Hippocampal formation (tissue), 2 donors: Measurements from ENCODE around the gene RUNX3.
"Not testable (repeated sequence)": the region's sequence is repeated elsewhere in the genome, so short reads cannot be mapped to it uniquely, and the experiment has no call there.

Experiments used
- DNase-seq, 2 donors: peaks; one replicate each; lab custom pipeline; 2025; lab: John Stamatoyannopoulos, UW

RUNX3 gene

DNA sequence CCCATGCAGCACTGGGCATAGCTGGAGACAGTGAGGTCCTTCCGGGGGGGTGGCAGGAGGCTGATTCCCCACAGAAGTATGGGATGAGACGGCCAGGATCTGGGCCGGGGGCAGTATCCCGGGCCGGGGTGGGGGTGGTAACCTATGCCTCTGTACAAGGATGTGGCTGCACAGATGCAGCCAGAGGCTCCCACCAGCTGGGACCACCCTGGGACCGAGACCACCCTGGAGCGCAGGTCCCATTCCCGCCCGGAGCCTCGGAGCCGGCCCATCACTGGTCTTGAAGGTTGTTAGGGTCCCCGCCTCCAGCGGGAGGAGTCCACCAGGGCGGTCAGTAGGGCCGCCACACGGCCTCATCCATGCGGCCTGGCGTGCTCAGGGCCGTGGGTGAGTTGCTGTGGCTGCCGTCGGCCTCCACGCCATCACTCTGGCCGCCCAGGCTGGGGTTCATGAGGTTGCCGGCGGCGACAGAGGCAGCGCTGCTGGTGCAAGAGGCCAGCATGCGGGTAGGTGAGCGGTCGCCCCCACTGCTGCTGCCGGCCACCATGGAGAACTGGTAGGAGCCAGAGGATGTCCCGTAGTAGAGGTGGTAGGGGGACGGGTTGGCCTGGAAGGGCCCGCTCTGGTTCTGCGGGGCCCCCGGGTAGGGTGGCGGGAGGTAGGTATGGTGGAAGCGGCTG lies 28.1 kb downstream of the RUNX3 start:
- DNase-seq: no peak

DNA sequence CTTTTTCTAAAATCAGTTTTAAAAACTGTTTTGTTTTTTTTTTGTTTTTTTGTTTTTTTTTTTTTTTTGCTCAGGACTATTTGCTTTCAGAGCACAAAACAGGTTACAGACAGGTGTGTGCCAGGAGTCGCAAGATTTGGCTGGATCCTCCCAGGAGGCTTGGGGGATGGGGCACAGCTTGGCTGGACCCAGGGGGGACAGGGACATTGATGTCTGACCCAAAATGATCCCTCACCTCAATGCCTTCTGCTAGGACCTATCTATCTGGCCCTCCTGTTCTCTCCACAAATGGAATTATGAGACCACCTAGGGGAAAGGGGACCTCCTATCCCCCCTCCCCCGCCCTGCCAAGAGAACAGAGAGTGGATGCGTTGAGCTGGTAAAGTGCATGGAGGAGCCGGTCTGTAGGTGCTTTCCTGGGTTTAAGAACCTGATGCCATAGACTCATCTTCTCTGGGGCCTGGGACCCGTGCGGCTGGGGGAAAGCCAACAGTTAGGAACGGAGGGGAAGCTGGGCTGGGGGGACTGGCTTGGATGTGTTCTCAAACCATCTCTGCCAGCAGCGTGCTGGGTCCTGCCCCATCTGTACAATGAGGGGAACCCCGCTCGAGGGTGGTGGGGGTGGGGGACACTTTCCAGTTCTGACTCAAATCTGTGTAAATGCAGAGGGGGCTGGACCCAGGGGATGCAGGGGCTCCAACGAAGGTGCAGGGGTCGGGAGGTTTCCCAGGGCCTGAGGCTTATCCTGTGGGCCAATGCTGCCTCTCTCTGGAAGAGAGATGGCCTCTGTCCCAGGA lies 28.9 kb downstream of the RUNX3 start:
- no peak for DNase-seq

DNA sequence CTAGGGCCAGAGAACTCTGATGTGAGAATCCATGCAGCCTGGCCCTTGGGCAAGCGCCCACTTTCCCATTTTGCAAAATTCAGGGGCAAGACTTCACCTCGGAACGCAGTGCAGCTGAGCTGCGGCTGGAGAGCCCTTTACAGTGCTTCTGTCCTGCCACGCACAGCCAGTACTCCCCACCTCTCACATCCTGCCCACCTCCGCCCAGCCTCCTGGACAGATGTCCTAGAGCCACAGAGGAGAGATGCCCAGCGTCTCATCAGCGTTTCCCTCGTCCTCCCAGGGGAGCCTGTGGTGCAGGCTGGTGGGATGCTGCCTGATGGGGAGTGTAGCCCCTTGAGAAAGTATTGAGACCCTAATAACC lies 29.6 kb downstream of the RUNX3 start:
- DNase-seq: no peak

DNA sequence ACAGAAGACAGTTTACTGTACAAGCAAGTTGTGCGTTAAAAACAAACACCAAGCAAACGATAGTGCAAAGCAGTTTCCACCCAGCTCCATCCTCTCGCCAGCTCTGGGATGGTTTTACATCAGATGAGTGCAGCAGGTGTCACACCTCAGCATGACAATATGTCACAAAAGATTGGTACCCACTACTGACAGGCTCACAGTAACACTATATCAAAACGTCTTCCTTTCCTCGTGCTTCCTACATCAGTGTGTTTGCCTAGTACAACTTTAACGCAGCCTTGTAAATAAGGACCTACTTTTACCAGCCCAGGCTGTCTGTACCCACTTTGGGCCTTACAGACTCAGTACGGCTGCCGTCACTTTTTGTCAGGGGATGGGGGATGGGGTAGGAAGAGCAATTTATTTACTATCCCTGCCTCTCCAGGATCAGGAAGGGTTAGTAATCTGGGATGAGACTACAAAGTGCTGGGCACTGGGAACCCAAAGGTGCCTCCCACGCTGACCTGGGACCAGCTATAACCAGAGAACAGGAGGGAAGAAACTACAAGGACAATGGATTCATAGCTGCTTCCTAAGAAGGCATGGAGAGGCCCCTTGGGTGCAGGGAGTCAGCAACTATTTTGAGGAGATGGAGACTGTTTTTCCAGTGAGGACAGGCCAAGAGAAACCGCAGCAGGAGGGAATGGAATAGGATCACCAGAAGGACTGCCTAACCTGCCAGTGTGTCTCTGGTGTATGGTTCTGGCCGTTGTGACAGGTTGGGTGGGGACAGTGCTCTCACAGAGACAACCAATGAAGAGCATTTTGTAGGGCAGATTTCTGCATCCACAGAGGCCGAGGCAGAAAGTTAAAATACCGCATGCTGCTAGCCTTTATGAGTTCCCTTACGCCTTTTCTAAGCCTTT lies 30.2 kb downstream of the RUNX3 start:
- DNase-seq: no peak

DNA sequence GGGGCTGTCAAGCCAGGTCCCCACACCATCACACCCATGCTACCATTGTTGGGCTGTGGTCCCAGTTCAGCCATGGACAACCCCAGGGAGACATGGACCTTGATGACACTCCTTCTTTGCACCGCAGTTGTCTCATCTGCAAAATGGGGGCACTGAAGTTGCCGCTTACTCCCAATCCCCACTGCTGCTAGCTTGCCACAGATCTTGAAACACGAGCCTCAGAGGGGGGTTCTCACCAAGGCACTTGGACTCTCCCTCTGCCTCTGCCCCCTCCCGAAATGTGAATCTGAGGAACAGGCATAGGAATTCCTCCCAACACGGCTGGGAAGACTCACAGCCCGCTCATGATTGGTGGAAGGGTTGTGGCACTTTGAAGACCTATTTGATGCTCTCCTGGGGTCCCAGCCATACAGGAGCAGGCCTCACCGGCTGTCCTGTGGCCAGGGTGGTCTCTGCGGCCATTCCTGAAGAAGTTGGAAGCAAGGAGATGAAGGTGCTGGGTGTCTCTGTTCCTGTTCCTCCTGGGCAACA lies 31.1 kb downstream of the RUNX3 start:
- no peak for DNase-seq

DNA sequence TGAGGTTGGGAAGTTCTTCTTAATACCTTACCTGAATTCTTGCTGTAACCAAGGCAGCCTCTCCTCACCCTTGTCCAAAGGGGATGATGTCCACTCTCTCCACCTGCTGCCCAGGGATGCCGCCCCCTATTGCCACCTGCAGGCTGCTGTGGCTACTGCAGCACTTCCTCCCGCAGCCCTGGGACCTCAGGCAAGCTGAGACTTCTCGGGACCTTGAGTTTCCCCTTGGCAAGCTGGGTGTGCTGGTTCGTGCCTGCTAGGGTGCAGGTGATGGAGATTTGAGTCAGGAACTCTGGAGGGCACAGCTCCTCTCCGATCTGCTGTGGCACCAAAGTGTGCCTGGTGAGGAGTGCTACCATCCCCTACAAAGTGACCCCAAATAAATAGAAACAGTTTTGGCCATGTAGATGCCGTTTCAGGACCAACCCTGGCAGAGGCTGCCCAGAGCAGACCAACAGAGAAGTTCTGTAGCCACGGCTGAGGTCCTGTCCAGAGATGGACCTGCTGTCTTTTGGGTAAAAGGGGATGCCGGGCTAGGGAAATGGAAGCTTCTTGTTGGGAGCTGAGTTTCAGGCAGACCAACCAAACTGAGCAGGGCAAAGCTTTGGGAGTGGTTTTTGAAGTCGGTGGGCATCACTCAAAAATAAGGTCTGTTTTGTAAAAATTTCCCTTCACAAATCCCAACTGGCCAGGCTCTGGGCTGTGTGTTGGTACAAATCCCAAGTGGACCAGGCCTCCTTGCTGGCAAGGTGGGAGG lies 31.7 kb downstream of the RUNX3 start:
- peak in 1 of 2 donors; percentile 5 for DNase-seq

DNA sequence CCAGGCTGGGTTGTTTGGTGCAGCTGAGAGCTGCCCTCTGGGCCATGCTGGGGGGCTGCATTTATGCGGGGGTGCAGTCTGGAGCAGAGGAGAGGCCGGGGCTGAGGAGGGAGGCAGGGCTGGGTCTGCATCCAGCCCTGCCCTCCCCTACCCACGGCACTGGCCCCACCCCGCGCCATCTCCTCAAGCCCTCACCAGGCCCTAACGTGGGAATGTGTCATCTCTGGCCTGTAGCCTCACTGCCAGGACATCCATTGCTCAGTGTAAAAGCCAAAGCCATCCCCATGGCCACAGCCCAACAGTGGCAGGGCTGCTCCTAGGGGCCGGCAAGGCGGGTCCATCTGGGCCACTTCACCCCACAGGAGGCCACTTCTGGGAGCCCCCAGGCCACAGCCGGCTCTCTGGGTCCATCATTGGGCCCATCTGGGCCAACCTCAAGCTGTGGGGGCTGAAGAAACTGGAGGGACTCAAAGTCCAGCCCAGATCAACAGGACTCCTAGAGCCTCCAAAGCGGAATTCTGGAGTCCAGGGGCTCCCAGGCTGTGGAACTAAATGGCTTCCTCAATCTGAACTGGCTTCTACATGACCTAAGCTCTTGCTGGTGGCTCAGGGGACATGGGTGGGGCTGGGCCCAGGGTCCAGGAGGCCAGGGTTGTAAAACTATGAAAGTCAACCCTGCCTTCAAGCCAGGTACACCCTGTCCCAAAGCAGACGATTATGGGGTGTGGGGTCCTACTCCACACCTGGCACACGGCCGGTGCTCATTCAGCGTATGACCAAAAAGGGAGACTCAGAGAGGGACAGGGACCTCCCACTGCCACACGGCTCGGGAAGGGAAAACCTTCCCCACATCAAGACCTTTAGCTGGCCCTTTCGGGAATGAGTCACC lies 32.6 kb downstream of the RUNX3 start:
- DNase-seq: no peak

DNA sequence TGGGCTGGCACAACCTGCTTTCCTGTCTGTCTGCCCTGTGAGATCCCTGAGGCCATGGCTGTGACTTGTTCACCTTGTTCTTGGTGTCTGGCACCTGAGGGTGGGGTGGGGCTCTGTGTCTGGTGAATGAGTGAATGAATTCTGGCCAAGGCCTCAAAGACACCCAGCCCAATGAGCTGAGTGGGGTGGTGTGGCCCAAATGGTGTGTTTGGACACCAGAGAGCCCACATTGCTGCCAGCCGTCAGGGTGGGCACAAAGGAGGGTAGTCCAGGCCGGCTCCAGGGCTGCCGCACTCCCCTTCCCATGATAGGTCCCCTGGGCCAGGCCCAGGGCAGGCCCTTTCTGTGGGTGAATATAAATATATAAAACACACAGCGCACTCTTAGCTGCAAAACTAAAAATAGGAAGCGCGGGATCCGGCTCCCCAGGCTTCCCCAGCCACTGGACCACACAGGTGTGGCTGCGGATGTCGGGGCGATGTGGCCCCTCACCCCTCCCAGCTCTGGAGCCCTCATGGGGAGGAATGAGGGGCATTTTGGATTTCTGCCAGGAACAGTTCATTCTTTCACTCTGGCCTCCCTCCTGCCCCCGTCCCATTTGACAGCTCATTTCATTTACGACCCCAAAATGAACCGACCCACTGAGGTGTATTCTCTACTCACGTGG lies 33.3 kb downstream of the RUNX3 start:
- DNase-seq: no peak

DNA sequence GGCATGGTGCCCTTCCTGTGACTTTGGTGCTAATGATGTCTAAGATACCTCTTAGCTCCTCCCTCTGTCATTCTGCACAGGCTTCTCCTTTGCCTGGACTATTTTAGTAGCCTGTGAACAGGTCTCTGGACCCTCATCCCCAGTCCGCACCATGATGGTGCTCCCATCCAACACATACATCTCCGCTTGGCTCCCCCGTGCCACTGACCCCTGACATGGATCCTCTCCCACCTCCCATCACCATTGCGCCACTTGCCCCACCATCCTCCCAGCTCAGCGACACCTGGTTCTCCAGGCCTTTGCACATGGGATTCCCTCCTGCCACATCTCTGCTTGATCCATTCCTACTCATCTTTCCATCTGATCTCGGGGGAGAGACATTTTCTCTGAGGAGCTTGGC lies 33.9 kb downstream of the RUNX3 start:
- no peak for DNase-seq

DNA sequence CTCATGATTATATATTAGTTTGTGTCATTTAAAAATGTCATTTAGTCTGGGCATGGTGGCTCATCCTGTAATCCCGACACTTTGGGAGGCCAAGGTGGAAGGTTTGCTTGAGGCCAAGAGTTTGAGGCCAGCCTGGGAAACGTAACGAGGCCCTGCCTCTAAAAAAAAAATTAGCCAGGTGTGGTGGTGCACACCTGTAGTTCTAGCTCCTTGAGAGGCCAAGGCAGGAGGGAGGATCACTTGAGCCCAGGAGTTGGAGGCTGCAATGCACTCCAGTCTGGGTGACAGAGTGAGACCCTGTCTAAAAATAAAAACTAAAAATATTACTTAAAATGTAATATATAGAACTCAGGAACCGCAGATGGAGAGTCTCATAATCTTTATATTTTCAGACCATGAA lies 34.6 kb downstream of the RUNX3 start:
- DNase-seq: no peak

DNA sequence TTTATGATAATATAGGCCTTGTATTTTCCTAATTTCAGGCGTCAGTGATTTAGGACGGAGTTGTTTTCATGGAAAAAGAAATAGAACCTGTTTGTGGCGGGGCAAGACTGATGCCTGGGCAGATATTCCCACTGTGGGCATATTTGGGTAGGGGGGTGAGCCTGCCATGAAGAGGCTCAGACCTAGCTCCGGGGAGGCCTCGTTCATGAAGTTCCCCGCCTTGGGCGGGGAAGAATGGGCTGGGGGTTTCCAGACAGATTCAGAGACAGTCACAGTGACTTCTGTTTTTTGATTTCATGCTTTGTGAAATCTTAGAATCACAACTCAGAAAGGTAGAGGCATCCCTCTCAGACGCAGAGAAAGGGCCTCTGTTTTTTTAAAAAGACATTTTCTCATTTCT lies 36.1 kb downstream of the RUNX3 start:
- no peak for DNase-seq

DNA sequence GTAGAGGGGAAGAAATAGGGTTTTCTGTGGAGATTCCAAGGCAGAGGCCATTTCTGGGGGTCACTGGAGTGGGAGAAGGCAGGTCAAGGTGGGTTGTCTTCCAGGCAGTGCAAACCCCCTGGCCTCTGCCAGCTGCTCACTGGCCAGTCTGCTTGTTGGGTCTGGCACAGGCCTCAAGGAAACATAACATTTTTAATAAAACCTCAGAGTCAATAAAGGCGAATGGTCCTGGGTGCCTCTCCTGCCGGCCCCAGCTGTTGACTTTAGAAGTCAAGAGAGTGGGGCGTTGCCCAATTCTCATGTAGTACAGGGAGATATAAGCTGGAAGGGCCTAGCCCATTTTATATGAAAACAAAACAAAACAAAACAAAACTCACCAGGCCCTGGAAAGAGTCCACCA lies 36.6 kb downstream of the RUNX3 start:
- DNase-seq: no peak

DNA sequence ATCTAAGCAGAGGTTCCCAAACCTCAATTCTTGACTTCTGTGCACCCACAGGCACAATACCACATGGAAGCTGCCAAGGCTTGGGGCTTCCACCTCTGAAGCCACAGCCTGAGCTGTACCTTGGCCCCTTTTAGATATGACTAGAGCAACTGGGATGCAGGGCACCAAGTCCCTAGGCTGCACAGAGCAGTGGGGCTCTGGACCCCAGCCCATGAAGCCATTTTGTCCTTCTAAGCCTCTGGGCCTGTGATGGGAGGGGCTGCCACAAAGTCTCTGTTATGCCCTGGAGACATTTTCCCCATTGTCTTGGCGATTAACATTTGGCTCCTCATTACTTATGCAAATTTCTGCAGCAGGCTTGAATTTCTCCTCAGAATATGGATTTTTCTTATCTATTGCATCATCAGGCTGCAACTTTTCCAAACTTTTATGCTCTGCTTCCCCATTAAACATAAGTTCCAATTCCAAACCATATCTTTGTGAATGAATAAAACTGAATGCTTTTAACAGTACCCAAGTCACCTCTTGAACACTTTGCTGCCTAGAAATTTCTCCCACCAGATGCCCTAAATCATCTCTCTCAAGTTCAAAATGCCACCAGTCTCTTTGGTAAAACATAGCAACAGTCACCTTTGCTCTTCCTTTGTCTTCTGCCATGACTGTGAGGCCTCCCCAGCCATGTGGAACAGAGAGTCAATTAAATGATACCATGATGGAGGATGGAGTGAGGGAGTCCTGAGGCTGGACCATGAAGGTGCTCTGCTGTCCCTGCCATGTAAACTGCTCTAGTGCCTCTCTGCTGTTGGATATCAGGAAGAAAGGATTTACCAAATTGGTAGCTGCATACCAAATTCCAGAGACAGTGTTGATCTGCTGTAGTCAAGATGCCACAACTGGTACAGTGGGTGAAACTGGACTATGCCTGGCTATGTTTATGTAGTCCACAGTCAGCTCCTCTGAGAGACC lies 37.6 kb downstream of the RUNX3 start:
- DNase-seq: no peak

DNA sequence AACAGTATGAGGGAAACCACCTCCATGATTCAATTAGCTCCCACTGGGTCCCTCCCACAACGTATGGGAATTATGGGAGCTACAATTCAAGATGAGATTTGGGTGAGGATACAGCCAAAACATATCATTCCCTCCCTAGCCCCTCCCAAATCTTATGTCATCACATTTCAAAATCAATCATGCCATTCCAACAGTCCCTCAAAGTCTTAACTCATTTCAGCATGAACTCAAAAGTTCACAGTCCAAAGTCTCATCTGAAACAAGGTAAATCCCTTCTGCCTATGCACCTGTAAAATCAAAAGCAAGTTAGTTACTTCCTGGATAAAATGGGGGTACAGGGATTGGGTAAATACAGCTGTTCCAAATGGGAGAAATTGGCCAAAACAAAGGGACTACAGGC lies 38.7 kb downstream of the RUNX3 start:
- not testable (repeated sequence) for DNase-seq

DNA sequence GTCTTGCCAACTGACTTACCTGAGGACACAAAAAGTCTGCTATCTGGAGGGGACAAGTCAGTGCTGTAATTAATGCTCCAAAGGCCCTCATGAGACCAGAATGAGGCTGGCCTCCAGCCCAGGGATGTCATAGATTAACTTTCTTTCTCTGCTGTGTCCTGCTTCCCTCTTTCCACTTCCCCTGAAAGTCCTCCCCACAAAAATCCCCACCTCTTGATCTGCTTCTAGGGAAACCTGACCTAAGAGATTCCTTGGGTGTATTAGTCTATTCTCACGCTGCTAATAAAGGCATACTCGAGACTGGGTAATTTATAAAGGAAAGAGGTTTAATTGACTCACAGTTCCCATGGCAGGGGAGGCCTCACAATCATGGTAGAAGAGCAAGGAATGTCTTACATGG lies 39.2 kb downstream of the RUNX3 start:
- no peak for DNase-seq

DNA sequence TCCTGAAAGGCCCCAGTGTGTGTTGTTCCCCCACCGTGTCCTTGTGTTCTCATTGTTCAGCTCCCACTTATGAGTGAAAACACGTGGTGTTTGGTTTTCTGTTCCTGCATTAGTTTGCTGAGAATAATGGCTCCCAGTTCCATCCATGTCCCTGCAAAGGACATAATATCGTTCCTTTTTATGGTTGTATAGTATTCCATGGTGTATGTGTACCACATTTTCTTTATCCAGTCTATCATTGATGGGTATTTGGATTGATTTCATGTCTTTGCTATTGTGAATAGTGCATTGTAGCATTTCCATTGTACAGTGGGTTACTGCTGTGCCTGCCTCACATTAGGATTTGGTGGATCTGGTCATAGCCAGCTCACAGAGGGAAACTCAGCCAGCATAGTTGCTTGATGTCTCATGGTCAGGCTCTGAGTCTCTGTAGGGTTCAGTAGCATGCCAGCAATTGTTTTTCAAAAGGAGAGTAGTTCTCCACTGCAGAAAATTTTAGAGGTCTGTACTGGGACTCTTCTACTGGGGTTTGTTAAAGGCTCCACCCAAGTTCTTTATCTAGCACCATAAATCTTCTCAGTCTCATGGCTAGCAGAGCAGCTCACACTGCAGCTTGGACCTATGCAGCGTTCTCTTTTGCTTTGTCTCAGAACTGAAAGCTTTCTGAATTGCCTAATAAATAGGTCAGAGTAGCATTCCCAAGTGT lies 41.0 kb downstream of the RUNX3 start:
- DNase-seq: no peak

DNA sequence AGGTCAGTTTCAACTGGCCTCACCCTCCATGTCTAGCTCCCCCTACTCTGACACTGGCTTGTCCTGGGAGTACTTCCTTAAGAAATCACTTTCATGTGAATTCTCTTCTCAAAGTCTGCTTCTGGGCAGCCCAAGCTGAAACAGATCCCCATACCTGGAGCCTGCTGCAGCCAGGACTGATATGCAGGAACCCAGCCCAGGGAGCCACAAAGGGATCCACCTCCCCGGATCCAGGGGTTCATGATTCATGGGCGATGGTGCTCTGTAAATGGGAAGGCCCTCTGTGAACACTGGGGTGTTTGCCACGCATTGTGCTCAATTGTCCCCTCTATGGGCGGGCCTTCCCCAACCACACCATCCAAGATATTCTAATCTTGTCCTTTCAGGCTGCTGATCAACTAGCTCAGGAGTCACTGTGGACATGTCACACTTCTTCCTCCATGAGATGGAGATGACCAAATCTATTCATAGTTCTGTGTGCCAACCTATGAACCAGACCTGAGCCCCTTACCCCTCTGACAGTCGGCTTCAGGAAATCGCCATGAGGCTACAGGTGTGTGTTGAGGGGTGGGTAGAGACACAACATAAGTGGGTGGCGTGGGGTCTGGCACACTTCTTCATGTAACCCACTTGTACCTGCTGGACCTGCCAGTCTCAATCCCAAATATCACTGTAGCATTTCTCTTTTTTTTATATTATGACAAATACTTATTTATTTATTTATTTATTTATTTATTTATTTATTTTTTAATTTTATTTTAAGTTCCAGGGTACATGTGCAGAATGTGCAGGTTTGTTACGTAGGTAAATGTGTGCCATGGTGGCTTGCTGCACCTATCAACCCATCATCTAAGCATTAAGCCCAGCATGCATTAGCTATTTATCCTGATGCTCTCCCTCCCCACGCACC lies 41.8 kb downstream of the RUNX3 start:
- no peak for DNase-seq
